OCI-LY7 (cell line): ENCODE data around the gene UVSSA. TPM values are rescaled to one million over a fixed set of nuclear protein-coding genes. Genes with fewer than 3 reads are reported as not detected.

Source experiments
- BruUV-seq: library from RNA; stranded (reverse); fragments of 400-500 nt; replicated peaks from 2 replicates; lab custom pipeline; 2021; lab: Mats Ljungman, UMichigan
- CTCF ChIA-PET: fragments of 300-600 bp; sonication (Branson Sonifier 250); formaldehyde crosslinking; loops from one replicate; lab custom pipeline; 2022; ENCODE audit warnings: antibody characterized with exemption; ENCODE audit not compliant: unreplicated experiment; lab: Charles Lee
- POLR2A ChIA-PET: fragments of 300-600 bp; sonication (Branson Sonifier 250); formaldehyde crosslinking; loops from one replicate; lab custom pipeline; 2022; ENCODE audit warnings: antibody characterized with exemption; lab: Charles Lee
- DNase-seq: peaks from one replicate; pipeline ENCODE4 v3.0.0-alpha.2; 2015; ENCODE audit warnings: low spot score
- H2AFZ ChIP-seq: fragments of 200-600 bp; sonication (generic), shearing (Covaris generic); 2 replicates; pipeline ENCODE4 v1.6.1; 2014; ENCODE audit warnings: mild to moderate bottlenecking, antibody characterized with exemption, low read length, moderate library complexity
- H3K27ac ChIP-seq: fragments of 200-600 bp; sonication (generic); 2 replicates; pipeline ENCODE4 v1.5.1; 2014; ENCODE audit warnings: mixed run types, low read depth, mild to moderate bottlenecking, moderate library complexity, low read length, inconsistent platforms; ENCODE audit not compliant: poor library complexity, severe bottlenecking
- H3K36me3 ChIP-seq: fragments of 200-600 bp; sonication (generic); 2 replicates; pipeline ENCODE4 v1.6.1; 2014; ENCODE audit warnings: mild to moderate bottlenecking, antibody characterized with exemption, low read length, moderate library complexity, mixed read lengths; ENCODE audit not compliant: insufficient read depth
- H3K4me1 ChIP-seq: fragments of 200-600 bp; sonication (generic); 2 replicates; pipeline ENCODE4 v1.5.1; 2014; ENCODE audit warnings: mild to moderate bottlenecking, low read length; ENCODE audit not compliant: insufficient read depth, poor library complexity, severe bottlenecking
- H3K4me2 ChIP-seq: fragments of 200-600 bp; sonication (generic); 2 replicates; pipeline ENCODE4 v1.6.1; 2014; ENCODE audit warnings: mild to moderate bottlenecking, low read length
- H3K4me3 ChIP-seq: fragments of 200-600 bp; sonication (generic); 2 replicates; pipeline ENCODE4 v1.5.1; 2014; ENCODE audit warnings: mild to moderate bottlenecking, low read depth, low read length; ENCODE audit not compliant: poor library complexity, severe bottlenecking
- H3K79me2 ChIP-seq: fragments of 200-600 bp; sonication (generic); 2 replicates; pipeline ENCODE4 v1.6.1; 2016; ENCODE audit warnings: low read depth, mild to moderate bottlenecking, low read length, moderate library complexity, mixed read lengths; ENCODE audit not compliant: insufficient read depth
- H3K9me2 ChIP-seq: fragments of 200-600 bp; sonication (generic); 2 replicates; pipeline ENCODE4 v1.6.1; 2016; ENCODE audit warnings: mild to moderate bottlenecking, low read length, mixed read lengths; ENCODE audit not compliant: insufficient read depth
- H3K9me3 ChIP-seq: fragments of 200-600 bp; sonication (generic); 2 replicates; pipeline ENCODE4 v1.6.1; 2014; ENCODE audit warnings: mild to moderate bottlenecking, mixed run types, low read length, mixed read lengths
- H4K20me1 ChIP-seq: fragments of 200-600 bp; sonication (generic); 2 replicates; pipeline ENCODE4 v1.6.1; 2014; ENCODE audit warnings: mild to moderate bottlenecking, antibody characterized with exemption, low read length, moderate library complexity, mixed read lengths; ENCODE audit not compliant: insufficient read depth
- EZH2phosphoT487 ChIP-seq: fragments of 200-600 bp; sonication (generic); IDR thresholded peaks from 2 replicates; pipeline ENCODE4 v1.6.1; 2018; ENCODE audit warnings: low read depth, borderline replicate concordance, mild to moderate bottlenecking, mixed run types, antibody characterized with exemption, low read length, moderate library complexity, mixed read lengths
- intact Hi-C: fragments of 100-400 bp; cut with micrococcal nuclease; formaldehyde crosslinking; loops from one replicate; pipeline ENCODE4 v1.10.0; 2022; ENCODE audit not compliant: unreplicated experiment
- total RNA-seq, 2 experiments: library from RNA; depleted of rRNA in 1 of 2; stranded (reverse); fragments of >200 nt in 1 of 2; shearing (Covaris generic) in 1 of 2; gene quantifications; 2 replicates each; pipeline ENCODE4 v1.2.3, GENCODE V29; 2014 to 2022
- TF ChIP-seq, protein P1 (sequence below): fragments of 200-600 bp; sonication (generic); conservative IDR thresholded peaks from 2 replicates; pipeline ENCODE4 v1.5.1; 2014; ENCODE audit warnings: mild to moderate bottlenecking, antibody characterized with exemption, low read length, moderate library complexity, mixed read lengths

The UVSSA gene
- total RNA-seq, 2 experiments from 2014 or later = 13.2 to 43.2 TPM

DNA sequence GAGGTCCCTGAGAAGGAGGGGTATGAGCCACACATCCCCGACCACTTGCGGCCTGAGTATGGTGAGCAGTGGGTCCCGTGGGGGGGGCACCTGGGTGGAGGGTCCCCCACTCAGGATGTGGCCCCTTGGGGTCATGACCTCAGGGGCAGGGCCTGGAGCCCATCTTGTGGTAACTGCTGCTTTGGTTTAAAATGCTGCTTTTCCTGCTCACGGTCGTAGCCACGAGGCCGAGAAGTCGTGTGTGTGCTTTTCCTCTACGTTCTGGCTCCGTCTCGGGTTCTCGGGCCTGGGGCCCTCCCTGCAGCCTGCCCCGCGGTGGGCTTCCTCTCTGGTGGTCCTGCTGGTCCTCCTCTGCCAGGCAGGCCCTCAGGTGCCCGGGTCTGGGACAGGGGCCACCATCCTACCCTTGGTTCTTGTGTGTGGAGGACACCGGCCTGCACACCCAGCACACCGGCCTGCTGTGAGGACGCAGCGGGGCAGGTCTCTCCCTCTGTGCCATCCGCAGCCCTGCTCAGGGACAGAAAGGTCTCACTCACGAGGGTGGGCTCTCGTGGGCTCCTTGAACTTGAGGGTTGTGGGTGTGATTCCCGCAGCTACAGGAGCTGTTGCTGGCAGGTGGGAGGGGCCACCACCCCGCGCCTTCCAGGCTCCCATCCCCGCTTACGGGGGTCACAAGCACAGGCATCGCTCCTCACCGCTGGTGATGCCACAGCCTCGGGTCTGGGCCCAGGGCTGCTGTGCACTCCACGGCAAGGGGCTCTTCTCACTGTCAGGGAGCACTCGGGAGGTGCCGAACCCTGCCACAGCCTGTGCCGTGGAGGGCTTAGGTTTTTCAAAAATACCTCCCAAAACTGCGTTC is 19.6 kb downstream of the UVSSA start:
- DNase-seq = no peak
- no peaks in the 10 kb centered on the region for H3K79me2 ChIP-seq
- H3K4me2 ChIP-seq = no peak overlapping the region
- BruUV-seq = no TSS peak
- intact Hi-C loops = no loop called here
- H3K4me3 ChIP-seq = no peak overlapping the region
- peaks cover 11% of the 10 kb centered on the region; the same call in 1 of the 2 replicates for H3K36me3 ChIP-seq
- POLR2A ChIA-PET = no interaction called here
- CTCF ChIA-PET = no interaction called here
- H3K9me3 ChIP-seq = no peaks in the 10 kb centered on the region
- no peak overlapping the region for H3K27ac ChIP-seq
- H4K20me1 ChIP-seq = no peaks in the 10 kb centered on the region
- no peak for TF ChIP-seq EZH2phosphoT487
- TF ChIP-seq, protein P1, sequence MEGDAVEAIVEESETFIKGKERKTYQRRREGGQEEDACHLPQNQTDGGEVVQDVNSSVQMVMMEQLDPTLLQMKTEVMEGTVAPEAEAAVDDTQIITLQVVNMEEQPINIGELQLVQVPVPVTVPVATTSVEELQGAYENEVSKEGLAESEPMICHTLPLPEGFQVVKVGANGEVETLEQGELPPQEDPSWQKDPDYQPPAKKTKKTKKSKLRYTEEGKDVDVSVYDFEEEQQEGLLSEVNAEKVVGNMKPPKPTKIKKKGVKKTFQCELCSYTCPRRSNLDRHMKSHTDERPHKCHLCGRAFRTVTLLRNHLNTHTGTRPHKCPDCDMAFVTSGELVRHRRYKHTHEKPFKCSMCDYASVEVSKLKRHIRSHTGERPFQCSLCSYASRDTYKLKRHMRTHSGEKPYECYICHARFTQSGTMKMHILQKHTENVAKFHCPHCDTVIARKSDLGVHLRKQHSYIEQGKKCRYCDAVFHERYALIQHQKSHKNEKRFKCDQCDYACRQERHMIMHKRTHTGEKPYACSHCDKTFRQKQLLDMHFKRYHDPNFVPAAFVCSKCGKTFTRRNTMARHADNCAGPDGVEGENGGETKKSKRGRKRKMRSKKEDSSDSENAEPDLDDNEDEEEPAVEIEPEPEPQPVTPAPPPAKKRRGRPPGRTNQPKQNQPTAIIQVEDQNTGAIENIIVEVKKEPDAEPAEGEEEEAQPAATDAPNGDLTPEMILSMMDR = no peak
- H3K9me2 ChIP-seq = no peaks in the 10 kb centered on the region
- H2AFZ ChIP-seq = no peak overlapping the region
- no peaks in the 10 kb centered on the region for H3K4me1 ChIP-seq

DNA sequence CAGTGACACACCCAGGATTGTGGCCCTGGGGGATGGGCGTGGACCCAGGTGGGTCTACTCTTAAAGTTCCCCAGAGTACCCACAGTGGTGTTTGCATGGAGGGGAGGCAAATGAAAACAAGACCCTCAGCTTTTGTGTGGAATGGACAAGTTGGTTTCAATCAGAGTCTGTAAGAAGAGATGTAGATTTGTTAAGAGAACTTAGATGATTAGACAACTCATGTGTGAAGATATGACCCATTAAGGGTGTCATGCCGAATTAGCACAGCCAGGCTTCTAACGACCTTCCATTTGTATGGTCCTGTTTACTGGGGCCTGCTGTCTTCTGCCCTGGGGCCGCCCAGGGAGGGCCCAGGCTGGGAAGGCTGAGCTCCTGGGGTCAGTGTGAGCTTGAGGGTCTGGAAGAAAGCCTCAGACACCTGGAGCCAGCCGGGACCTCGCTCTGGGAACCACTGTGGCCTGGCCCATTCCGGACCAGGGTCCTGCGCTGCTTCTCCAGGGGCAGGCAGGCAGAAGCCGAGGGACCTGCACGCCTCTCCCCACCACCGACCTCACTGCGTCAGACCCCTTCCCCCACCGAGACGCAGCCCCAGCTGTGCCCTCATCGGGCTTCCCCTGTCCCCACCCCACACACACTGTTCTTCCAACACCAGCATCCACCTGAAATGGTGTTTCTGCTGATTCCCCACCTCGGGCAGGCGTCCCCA is 20.4 kb downstream of the UVSSA start:
- H3K4me3 ChIP-seq = no peak overlapping the region
- H3K4me2 ChIP-seq = no peak overlapping the region
- no peaks in the 10 kb centered on the region for H3K4me1 ChIP-seq
- ChIA-PET POLR2A (no interaction called here), CTCF (no interaction called here)
- H3K27ac ChIP-seq = no peak overlapping the region
- no peak overlapping the region for H2AFZ ChIP-seq
- H4K20me1 ChIP-seq = no peaks in the 10 kb centered on the region
- H3K9me2 ChIP-seq = no peaks in the 10 kb centered on the region
- no peaks in the 10 kb centered on the region for H3K9me3 ChIP-seq
- no peak for TF ChIP-seq EZH2phosphoT487
- TF ChIP-seq, protein P1 = no peak
- intact Hi-C loops = no loop called here
- peaks cover 14% of the 10 kb centered on the region for H3K36me3 ChIP-seq
- no peak for DNase-seq
- no TSS peak for BruUV-seq
- no peaks in the 10 kb centered on the region for H3K79me2 ChIP-seq

DNA sequence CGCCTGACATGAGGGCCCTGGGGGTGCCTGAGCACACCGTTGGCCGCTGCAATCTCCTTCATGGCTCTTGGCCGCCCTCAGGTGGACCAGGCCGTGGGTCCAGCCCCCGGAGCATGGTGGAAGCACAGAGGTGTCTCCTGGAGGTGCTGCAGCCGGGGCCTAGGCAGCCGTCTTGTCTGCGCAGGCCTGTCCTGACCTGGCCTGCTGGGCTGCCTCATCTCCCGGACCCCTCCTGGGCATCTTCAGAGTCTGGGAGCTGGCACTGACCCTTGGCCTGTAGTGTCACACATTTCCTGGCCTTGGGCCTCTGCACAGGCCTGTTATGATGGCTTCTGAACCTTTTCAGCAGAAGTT is 20.9 kb downstream of the UVSSA start:
- Histone ChIP-seq H3K36me3 (peaks cover 19% of the 10 kb centered on the region), H3K9me3 (no peaks in the 10 kb centered on the region), H3K4me3 (no peak overlapping the region), H3K9me2 (no peaks in the 10 kb centered on the region), H3K27ac (no peak overlapping the region), H3K79me2 (no peaks in the 10 kb centered on the region), H3K4me2 (no peak overlapping the region), H3K4me1 (no peaks in the 10 kb centered on the region), H2AFZ (no peak overlapping the region), H4K20me1 (no peaks in the 10 kb centered on the region)
- POLR2A ChIA-PET = no interaction called here
- TF ChIP-seq EZH2phosphoT487 = no peak
- TF ChIP-seq, protein P1 = no peak
- no TSS peak for BruUV-seq
- CTCF ChIA-PET = no interaction called here
- no peak for DNase-seq
- intact Hi-C loops = no loop called here
